SU-DHL-6 (cell line): ENCODE measurements around the gene PPP1R37.

ENCODE experiments used
- H2AFZ ChIP-seq: fragments of 200-600 bp; sonication (generic); 2 replicates; pipeline ENCODE4 v1.6.1; 2014; ENCODE audit warnings: low read depth, mild to moderate bottlenecking, moderate library complexity, mixed read lengths, antibody characterized with exemption, low read length; ENCODE audit not compliant: severe bottlenecking
- H3F3A ChIP-seq: fragments of 200-600 bp; shearing (Covaris generic); 2 replicates; pipeline ENCODE4 v1.6.0; 2016; ENCODE audit warnings: antibody characterized with exemption, mild to moderate bottlenecking; ENCODE audit not compliant: insufficient read depth
- H3K27ac ChIP-seq: fragments of 200-600 bp; sonication (generic); 2 replicates; pipeline ENCODE4 v1.5.1; 2016; ENCODE audit warnings: low read depth, mild to moderate bottlenecking, low read length, moderate library complexity, mixed read lengths
- H3K27me3 ChIP-seq: fragments of 200-600 bp; sonication (generic), shearing (Covaris generic); 2 replicates; pipeline ENCODE4 v1.6.0; 2014; ENCODE audit warnings: mild to moderate bottlenecking, low read length
- H3K36me3 ChIP-seq: fragments of 200-600 bp; sonication (generic); 2 replicates; pipeline ENCODE4 v1.6.1; 2014; ENCODE audit warnings: mild to moderate bottlenecking, low read length, mixed read lengths
- H3K4me2 ChIP-seq: fragments of 300-600, 200-600 bp; shearing (Covaris generic), sonication (generic); 2 replicates; pipeline ENCODE4 v1.6.0; 2014; ENCODE audit warnings: low read length, low read depth, mild to moderate bottlenecking; ENCODE audit not compliant: poor library complexity, severe bottlenecking
- H3K4me3 ChIP-seq: fragments of 200-600 bp; sonication (generic); 2 replicates; pipeline ENCODE4 v1.5.1; 2014; ENCODE audit warnings: antibody characterized with exemption, low read length, mild to moderate bottlenecking, mixed read lengths; ENCODE audit not compliant: insufficient read depth, poor library complexity, severe bottlenecking
- H3K79me2 ChIP-seq: fragments of 200-600 bp; sonication (generic); 2 replicates; pipeline ENCODE4 v1.6.1; 2014; ENCODE audit warnings: mild to moderate bottlenecking, low read length, moderate library complexity; ENCODE audit not compliant: insufficient read depth
- H3K9ac ChIP-seq: fragments of 200-600 bp; sonication (generic); 2 replicates; pipeline ENCODE4 v1.7.0; 2014; ENCODE audit warnings: mild to moderate bottlenecking, low read length
- H3K9me2 ChIP-seq: fragments of 200-600 bp; sonication (generic); replicated peaks from 2 replicates; pipeline ENCODE4 v1.6.1; 2014; ENCODE audit warnings: low read length; ENCODE audit not compliant: insufficient read depth
- H3K9me3 ChIP-seq: fragments of 200-600 bp; sonication (generic); 2 replicates; pipeline ENCODE4 v1.6.1; 2014; ENCODE audit warnings: low read length, mixed read lengths; ENCODE audit not compliant: insufficient read depth
- H4K20me1 ChIP-seq: fragments of 200-600 bp; sonication (generic); 2 replicates; pipeline ENCODE4 v1.6.1; 2014; ENCODE audit warnings: low read depth, mild to moderate bottlenecking, antibody characterized with exemption, low read length, moderate library complexity, mixed read lengths
- EZH2phosphoT487 ChIP-seq: fragments of 200-600 bp; sonication (generic), shearing (Covaris generic); conservative IDR thresholded peaks from 2 replicates; pipeline ENCODE4 v1.6.1; 2018; ENCODE audit warnings: mild to moderate bottlenecking, antibody characterized with exemption, low read length, moderate library complexity, mixed read lengths
- TF ChIP-seq, protein P1 (sequence below): fragments of 200-600 bp; sonication (generic); IDR thresholded peaks from one replicate; pipeline ENCODE4 v1.5.1; 2017; ENCODE audit warnings: antibody characterized with exemption, mild to moderate bottlenecking, low read length, moderate library complexity; ENCODE audit not compliant: insufficient read depth, poor library complexity, severe bottlenecking

Gene PPP1R37, protein sequence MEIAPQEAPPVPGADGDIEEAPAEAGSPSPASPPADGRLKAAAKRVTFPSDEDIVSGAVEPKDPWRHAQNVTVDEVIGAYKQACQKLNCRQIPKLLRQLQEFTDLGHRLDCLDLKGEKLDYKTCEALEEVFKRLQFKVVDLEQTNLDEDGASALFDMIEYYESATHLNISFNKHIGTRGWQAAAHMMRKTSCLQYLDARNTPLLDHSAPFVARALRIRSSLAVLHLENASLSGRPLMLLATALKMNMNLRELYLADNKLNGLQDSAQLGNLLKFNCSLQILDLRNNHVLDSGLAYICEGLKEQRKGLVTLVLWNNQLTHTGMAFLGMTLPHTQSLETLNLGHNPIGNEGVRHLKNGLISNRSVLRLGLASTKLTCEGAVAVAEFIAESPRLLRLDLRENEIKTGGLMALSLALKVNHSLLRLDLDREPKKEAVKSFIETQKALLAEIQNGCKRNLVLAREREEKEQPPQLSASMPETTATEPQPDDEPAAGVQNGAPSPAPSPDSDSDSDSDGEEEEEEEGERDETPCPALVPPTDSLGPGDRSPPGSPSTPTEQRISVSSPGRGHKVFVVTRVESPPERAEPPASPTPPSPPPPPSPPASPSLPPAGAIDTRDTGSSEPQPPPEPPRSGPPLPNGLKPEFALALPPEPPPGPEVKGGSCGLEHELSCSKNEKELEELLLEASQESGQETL

DNA sequence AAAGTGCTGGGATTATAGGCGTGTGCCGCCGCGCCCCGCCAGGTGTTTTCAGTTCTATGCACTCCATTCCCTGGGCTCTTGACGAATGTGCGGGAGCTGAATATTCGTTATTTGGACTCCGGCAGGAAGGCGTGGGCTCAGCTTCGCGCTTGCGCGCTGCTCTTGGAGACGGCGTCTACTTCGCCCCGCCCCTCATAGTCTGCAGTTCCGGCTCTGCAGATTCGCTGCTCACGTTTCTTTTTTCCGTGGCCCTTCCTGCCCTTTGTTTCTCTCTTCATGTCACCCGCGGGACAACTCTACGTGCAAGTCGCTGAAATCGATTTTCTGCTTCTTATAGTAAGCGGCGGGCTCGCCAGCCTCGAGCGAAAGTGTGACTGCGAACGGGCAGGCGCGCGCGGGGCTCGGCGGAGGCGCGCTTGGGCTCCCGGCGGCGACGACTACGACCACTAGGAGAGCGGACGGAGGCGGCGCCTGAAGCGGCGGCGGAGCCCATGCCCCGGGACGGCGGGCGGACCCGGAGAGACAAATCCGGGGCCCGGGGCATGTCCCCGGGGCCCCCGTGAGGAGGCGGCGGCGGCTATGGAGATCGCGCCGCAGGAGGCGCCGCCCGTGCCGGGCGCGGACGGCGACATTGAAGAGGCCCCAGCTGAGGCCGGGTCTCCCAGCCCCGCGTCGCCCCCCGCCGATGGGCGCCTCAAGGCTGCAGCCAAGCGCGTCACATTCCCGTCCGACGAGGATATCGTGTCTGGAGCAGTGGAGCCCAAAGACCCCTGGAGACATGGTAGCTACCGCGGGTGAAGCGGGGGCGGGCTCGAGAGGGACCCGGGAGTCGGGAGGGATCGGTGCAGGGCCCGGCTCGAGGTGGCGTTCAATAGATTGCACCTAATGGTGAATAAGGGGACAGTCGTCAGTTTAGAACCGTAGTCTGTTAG lies at the start of gene PPP1R37:
TSS of gene PPP1R37 (plus strand) at position 433 of the 932 bp plus-strand sequence. CDS start at position 580, 147 bp downstream.
- H3K27me3 ChIP-seq = no peaks in the 10 kb centered on the region
- peak within 1 kb of the TSS; percentile 89 for H3K4me2 ChIP-seq
- H3K36me3 ChIP-seq = peaks cover 14% of the 10 kb centered on the region
- H2AFZ ChIP-seq = peak within 1 kb of the TSS; percentile 86
- peaks cover 14% of the 10 kb centered on the region for H3F3A ChIP-seq
- peaks cover 56% of the 10 kb centered on the region for H3K79me2 ChIP-seq
- H3K9me3 ChIP-seq = peaks cover 5% of the 10 kb centered on the region; the same call in 1 of the 2 replicates
- H3K9me2 ChIP-seq = no peaks in the 10 kb centered on the region
- H3K27ac ChIP-seq = peak within 1 kb of the TSS; percentile 88
- H3K4me3 ChIP-seq = peak within 1 kb of the TSS; percentile 71
- no peak for TF ChIP-seq EZH2phosphoT487
- TF ChIP-seq, protein P1, sequence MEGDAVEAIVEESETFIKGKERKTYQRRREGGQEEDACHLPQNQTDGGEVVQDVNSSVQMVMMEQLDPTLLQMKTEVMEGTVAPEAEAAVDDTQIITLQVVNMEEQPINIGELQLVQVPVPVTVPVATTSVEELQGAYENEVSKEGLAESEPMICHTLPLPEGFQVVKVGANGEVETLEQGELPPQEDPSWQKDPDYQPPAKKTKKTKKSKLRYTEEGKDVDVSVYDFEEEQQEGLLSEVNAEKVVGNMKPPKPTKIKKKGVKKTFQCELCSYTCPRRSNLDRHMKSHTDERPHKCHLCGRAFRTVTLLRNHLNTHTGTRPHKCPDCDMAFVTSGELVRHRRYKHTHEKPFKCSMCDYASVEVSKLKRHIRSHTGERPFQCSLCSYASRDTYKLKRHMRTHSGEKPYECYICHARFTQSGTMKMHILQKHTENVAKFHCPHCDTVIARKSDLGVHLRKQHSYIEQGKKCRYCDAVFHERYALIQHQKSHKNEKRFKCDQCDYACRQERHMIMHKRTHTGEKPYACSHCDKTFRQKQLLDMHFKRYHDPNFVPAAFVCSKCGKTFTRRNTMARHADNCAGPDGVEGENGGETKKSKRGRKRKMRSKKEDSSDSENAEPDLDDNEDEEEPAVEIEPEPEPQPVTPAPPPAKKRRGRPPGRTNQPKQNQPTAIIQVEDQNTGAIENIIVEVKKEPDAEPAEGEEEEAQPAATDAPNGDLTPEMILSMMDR = no peak
- H3K9ac ChIP-seq = peak within 1 kb of the TSS; percentile 84
- no peaks in the 10 kb centered on the region; the same call in 1 of the 2 replicates for H4K20me1 ChIP-seq

DNA sequence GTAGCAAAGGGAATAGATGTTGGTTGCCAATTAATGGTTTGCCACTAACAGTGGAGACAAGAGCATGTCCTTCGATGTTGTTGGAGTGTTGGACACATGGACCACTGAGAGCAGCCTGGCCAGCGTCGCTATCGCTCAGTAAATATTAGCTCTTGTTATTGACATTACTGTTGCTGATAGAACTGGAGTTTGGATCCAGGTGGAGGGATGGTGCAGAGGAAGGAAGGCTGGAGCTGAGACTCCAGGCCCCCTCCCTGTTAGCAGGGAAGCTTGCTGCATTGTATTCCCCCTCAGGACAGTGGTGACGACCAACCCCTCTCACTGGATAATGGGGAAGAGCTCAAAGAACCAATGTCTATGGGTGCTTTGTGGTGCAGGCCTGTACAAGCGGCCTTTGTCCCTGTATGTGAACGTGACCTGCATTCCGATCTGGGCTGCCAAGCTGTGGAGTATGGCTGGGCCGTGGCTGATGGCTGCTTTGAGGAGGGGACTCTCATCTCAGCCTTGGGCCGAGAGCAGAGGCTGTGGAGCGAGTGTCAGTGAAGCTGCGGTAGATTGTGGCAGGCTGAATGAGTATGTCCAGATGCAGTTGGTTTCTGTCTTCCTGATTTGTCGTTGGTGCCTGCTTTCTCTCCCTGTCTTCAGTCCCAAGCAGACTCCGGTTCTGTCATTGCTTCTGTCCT lies 47.2 kb upstream of the PPP1R37 start:
- Histone ChIP-seq H3K27ac (peak overlapping the region; percentile 96), H4K20me1 (no peaks in the 10 kb centered on the region), H3K9me3 (no peaks in the 10 kb centered on the region), H3K9ac (peak overlapping the region; percentile 60; the same call in 1 of the 2 replicates), H3K4me3 (no peak overlapping the region), H3K36me3 (no peaks in the 10 kb centered on the region), H3K79me2 (peaks cover 78% of the 10 kb centered on the region), H3K4me2 (peak overlapping the region; percentile 95), H3K9me2 (no peaks in the 10 kb centered on the region), H3F3A (peaks cover 21% of the 10 kb centered on the region), H3K27me3 (no peaks in the 10 kb centered on the region), H2AFZ (no peak overlapping the region)
- TF ChIP-seq, protein P1 = no peak

DNA sequence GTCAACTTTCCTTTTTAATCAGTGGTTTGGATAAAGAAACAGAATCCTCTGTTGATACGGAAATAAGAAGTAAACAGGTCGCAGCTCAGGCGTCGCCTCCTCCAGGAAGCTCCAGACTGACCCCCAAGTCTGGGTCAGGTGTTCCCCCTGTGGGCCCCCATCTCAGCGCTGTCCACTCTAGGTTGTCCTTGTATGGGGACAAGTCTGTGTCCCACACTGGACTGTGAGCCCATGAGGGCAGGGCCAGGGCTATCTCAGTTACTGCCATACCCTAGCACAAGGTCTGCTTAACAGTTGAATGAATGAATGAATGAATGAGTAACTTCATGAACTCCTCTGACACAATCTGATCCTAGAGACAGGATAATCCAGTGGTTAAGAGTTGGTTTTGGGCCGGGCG lies 46.6 kb upstream of the PPP1R37 start:
- Histone ChIP-seq H3F3A (peaks cover 21% of the 10 kb centered on the region), H3K9me3 (no peaks in the 10 kb centered on the region), H3K27me3 (no peaks in the 10 kb centered on the region), H3K4me2 (peak overlapping the region; percentile 95), H3K27ac (peak overlapping the region; percentile 96), H3K79me2 (peaks cover 79% of the 10 kb centered on the region), H4K20me1 (no peaks in the 10 kb centered on the region), H3K4me3 (peak overlapping the region; percentile 52), H3K9ac (peak overlapping the region; percentile 60), H2AFZ (no peak overlapping the region), H3K36me3 (no peaks in the 10 kb centered on the region), H3K9me2 (no peaks in the 10 kb centered on the region)
- TF ChIP-seq, protein P1 = no peak
- TF ChIP-seq EZH2phosphoT487 = no peak
